OCI-M2 (cell line): Measurements from ENCODE around the gene SPACA1.

Source experiments
- DNase-seq: peaks from one replicate; lab custom pipeline; 2025; ENCODE audit not compliant: unreplicated experiment; lab: John Stamatoyannopoulos, UW

SPACA1 gene

GRCh38 chr6:88089708-88090107 lies 42.1 kb downstream of the SPACA1 start:
- DNase-seq: no peak

GRCh38 chr6:88105741-88106340 lies 58.2 kb downstream of the SPACA1 start:
- no peak for DNase-seq

GRCh38 chr6:88107241-88107640 lies 59.6 kb downstream of the SPACA1 start:
- DNase-seq: no peak

- DNase-seq: no peak
These were observed 64.3 kb downstream of the SPACA1 start for GRCh38 chr6:88111991-88112390.

- no peak for DNase-seq
These were observed 67.2 kb downstream of the SPACA1 start for GRCh38 chr6:88114838-88115237.

GRCh38 chr6:88115307-88115706 lies 67.7 kb downstream of the SPACA1 start:
- no peak for DNase-seq

- no peak for DNase-seq
These were observed 68.6 kb downstream of the SPACA1 start for GRCh38 chr6:88116276-88116675.
